HG03520 (cell line): ENCODE results near the gene NHERF2.

ENCODE experiments used
- ATAC-seq: cut with Tn5 transposase; IDR thresholded peaks from one replicate; pipeline ENCODE4 v1.9.1; 2021; ENCODE audit warnings: mild to moderate bottlenecking, moderate library complexity; ENCODE audit not compliant: unreplicated experiment

The NHERF2 gene

GRCh38 chr16:2026461-2027023, at the start of gene NHERF2:
Gene NHERF2, plus strand, starts transcription at chr16:2026902. Its CDS starts 104 bp downstream, at chr16:2027006.
- no peak for ATAC-seq

DNA sequence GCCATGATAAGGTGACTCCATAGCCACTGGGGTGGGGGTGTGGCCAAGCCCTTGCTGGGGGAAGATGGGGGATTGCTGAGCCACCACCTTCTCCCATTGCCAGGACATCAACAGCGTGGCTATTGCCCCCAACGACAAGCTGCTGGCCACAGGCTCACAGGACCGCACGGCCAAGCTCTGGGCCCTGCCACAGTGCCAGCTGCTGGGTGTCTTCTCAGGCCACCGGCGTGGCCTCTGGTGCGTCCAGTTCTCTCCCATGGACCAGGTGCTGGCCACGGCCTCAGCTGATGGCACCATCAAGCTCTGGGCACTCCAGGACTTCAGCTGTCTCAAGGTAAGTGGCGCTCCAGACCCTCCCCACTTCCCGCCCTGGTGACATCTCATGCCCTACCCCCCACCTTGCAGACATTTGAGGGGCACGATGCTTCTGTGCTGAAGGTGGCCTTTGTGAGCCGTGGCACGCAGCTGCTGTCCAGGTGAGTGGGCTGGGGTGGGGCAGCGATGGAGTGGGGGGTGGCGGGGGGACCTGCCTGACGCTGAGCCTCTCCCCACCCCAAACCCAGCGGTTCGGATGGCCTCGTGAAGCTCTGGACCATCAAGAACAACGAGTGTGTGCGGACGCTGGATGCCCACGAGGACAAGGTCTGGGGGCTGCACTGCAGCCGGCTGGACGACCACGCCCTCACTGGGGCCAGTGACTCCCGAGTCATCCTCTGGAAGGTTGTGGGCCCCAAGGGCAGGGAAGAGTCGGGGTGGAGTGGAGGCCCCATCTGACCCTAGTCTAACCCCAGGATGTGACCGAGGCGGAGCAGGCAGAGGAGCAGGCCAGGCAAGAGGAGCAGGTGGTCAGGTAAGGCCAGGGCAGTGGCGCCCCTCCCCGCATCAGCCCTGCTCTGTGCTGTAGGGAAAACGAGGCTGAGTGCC, 49.5 kb upstream of the NHERF2 start:
- ATAC-seq = no peak

DNA sequence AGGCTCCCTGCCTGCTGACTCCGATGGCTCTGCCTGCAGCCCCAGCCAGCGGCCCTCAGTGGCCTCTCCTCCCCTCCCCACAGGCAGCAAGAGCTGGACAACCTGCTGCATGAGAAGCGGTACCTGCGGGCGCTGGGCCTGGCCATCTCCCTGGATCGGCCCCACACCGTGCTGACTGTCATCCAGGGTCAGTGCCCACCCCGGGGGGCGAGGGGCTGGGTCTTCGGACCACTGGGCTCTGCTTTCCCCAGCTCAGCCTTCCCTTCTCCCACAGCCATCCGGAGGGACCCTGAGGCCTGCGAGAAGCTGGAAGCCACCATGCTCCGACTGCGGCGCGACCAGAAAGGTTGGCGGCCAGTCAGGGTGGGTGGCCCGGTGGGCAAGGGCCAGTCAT, 48.8 kb upstream of the NHERF2 start:
- no peak for ATAC-seq

DNA sequence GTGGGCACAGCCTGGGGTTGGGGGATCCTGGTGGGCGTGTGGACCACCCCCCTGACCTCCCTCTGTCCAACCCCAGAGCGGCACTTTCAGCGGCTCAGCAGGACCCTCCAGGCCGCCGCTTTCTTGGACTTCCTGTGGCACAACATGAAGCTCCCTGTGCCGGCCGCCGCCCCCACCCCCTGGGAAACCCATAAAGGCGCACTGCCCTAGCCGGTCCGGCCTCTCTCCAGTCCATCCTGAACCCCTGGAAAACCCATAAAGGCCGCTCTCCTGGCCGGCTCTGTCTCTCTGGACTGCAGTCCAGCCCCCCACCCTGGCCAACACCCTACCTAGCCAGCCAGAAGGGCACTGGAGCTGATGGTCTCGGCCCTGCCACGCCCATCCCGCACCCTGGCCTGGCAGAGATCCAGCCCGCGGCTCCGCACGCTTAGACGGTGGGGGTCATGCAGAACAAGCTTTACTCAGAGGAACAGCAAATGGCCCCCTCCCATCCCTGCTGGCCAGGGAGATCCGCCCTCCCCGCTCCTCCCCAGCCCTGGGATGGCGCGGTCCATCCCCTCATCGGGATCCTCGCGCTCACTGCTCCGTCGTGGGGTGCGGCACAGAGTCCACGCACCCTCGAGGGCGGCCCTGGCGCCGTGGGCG, 48.1 kb upstream of the NHERF2 start:
- ATAC-seq = no peak

GRCh38 chr16:1979271-1980029, 47.3 kb upstream of the NHERF2 start:
- no peak for ATAC-seq

DNA sequence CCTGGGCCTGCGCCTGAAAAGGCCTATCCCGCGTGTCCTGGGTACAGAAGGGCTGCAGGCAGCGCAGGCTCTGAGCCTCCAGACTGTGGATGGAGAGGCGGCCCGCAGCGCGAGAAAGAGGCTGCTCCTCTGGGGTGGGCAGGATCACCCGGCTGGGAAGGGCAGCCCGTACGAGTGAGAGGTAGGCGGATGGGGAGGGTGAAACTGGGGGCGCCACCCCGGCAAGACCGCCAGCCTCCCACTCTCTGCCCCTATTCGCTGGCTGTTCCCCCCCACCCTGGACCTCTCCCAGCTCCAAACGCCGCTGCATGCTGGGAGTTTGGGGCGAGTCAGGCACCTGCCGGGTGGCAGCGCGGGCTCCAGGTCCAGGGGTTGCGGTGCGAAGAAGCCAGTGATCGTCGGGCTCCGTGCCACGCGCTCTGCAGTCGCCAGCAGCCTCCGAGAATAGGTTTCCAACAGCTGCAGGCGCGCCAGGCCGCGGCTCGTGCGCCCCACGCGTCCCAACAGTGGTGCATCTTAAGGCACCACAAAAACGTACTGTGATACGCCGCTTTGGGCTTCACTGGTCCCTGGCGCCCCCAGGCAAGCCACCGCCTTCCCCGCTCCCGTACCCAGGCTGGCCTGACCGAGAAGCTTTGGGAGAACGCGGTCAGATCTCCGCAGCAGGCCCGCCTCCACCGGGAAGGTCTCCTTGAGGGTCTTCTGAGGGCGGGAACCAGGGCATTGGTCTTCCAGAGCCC, 46.5 kb upstream of the NHERF2 start:
- ATAC-seq = no peak

GRCh38 chr16:1980770-1981087, 46.0 kb upstream of the NHERF2 start:
- ATAC-seq = no peak

GRCh38 chr16:1981398-1981836, 45.3 kb upstream of the NHERF2 start, which contains the start of gene NOXO1:
Gene NOXO1, minus strand, starts transcription at chr16:1981469. Its CDS starts 290 bp downstream, at chr16:1981179.
- no peak for ATAC-seq

GRCh38 chr16:1982013-1982433, 44.7 kb upstream of the NHERF2 start:
- no peak for ATAC-seq

GRCh38 chr16:1982991-1983543, 43.6 kb upstream of the NHERF2 start:
- no peak for ATAC-seq

DNA sequence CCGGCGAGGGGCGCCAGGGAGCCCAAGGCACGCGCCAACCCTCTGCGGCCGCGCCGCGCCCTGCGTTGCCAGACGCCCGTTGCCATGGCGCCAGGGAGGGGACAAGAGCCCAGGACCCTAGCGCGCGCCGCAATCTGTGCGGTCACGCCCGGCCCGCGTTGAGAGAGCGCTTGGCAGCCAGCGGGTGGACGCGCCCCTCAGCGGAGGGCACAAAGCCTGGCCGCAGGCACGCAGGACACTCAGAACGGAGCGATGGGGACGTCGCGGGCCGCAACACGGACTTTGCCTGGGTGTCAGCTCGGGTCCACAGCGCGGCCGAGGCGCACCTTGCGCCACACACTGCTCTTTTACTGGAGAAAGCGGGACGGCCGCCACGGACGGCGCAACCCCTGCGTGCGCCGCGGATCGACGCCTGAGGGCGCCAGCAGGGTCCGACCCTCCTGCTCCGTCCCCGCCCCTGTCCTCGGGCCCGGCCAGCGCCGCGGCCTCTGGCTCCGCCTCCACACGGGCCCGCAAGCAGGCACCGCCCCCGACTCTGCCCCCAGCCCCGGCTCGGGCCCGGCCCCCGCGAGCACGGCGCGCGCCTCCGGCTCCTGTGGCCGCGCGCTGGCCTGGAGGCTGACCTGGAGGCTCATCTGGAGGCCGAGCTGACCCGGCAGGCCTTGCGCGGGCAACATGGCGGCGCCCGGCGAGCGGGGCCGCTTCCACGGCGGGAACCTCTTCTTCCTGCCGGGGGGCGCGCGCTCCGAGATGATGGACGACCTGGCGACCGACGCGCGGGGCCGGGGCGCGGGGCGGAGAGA, 43.0 kb upstream of the NHERF2 start, which contains the start of gene GFER:
GFER (plus strand) TSS at position 650 of the 803 bp plus-strand sequence; CDS start at position 676, 26 bp downstream.
- peak; percentile 62 for ATAC-seq

DNA sequence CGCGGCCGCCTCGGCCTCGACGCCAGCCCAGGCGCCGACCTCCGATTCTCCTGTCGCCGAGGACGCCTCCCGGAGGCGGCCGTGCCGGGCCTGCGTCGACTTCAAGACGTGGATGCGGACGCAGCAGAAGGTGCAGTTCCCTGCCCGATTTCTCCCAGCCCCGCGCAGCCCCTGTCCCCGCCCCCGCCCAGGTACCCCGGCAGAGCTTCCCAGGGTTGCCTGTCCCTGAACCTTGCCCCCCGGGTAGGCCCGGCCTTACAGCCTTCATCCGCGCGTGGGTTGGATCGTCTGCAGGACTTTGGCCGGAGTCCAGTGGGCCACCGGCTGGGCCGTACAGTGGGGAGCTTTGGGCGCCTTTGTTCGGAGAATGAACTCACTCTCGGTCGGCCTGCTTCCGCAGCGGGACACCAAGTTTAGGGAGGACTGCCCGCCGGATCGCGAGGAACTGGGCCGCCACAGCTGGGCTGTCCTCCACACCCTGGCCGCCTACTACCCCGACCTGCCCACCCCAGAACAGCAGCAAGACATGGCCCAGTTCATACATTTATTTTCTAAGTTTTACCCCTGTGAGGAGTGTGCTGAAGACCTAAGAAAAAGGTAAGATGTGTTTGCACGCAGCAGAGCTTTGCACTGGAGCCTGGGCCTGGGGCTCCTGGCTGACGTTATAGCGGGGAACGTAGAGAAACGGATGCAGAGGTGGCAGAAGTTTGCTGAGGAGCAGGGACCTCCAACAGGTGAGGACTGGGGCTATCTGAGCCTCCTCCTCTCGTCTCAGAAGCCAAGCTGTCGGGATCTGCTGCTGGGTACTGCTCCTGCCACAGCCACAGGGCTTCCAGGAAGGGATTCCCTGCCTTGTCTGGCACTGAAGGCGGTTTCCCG, 42.1 kb upstream of the NHERF2 start:
- ATAC-seq = no peak

DNA sequence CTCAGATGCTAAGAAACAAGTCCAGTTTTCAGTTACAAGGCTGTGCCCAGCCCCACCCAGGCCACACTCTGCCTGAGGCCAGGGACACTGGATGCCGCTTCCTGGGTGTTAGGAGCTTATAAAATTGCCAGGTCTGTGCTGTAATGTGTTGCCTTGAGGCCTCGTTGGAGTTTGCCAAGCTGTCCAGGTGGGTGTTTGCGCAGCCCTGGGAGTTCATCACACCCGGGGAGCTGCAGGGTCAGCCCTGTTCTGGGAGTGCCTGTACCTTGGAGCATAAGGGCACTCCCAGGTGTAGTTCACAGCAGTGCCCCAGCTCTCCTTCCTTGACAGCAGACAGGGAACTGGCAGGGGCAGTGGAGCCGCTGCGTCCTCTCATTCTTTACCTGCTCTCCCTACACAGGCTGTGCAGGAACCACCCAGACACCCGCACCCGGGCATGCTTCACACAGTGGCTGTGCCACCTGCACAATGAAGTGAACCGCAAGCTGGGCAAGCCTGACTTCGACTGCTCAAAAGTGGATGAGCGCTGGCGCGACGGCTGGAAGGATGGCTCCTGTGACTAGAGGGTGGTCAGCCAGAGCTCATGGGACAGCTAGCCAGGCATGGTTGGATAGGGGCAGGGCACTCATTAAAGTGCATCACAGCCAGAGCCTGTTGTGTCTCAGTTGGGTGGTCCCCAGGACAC, 41.1 kb upstream of the NHERF2 start:
- no peak for ATAC-seq

DNA sequence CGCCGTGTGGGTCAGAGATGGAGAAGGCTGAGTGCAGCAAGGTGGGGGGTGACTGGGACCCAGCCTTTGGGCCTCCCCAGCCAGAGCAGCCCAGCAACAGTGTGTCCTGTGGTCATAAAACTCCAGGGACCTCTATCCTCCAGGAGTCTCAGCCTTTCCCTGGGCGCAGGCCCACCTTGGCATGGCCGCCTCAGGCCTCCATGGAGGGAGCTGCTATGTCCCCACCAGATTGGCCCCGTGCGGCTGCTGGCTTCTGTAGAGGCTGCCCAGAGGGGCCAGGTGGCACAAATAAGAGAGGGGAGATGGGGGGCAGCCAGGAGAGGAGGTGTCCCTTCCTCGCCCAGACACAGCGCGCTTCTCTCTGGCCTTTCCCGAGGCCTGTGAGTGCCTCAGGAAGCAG, 39.5 kb upstream of the NHERF2 start:
- ATAC-seq = no peak

DNA sequence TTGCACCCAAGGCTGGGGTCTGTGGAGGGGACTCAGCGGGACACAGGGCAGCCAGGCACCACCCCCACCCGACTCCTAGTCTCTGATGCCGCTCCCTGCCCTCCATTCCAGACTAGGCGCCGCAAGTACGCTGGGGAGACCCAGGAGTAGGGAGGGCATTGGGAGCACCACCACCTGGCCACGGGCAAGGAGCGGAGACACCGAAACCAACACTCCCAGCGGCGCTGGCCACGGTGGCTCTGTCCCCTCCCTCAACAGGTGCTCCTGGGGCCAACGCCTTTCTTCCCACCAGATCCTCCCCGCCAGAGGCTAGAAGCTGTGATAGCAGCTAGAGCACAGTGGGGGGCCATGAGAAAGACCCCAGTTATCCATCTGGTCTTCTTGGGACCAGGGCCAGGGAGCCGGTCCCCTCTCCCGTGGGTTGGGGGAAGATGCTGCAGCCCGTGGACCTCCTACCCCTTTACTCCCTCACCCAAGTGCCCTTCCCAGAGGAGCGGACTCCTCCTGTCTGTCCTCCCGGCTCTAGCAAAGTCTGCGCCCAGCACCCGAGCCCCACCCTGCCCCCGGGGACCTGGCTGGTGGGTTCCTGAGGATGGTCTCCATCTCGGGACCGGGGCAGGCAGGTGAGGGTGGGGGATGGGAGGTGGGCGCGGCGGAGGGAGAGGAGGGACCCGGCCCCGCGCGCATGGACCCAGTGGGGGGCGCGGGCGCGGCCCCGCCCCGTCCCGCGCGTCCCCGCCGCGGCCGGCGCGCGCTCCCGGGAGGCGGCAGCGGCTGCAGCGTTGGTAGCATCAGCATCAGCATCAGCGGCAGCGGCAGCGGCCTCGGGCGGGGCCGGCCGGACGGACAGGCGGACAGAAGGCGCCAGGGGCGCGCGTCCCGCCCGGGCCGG, 37.2 kb upstream of the NHERF2 start, which contains the start of gene SYNGR3:
SYNGR3 (plus strand) TSS at position 762 of the 892 bp plus-strand sequence. CDS start 133 bp downstream, outside the sequence.
- no peak for ATAC-seq

- ATAC-seq = no peak
Observed at GRCh38 chr16:1990101-1990350, 36.7 kb upstream of the NHERF2 start.
